HEK293 (cell line): ENCODE data around the gene ZSCAN20.

ENCODE experiments used
- CTCF ChIA-PET: fragments of 350-600 bp; formaldehyde crosslinking; extraction: SDS; loops from one replicate; lab custom pipeline; 2021; ENCODE audit warnings: antibody characterized with exemption; lab: Yijun Ruan, JAX
- POLR2A ChIA-PET: fragments of 300-600 bp; formaldehyde crosslinking; extraction: SDS; loops from one replicate; lab custom pipeline; 2020; ENCODE audit warnings: antibody characterized with exemption, inconsistent platforms; lab: Yijun Ruan, JAX
- H3K27ac ChIP-seq: fragments of 200-500 bp; sonication (Bioruptor generic); 2 replicates; pipeline ENCODE4 v1.5.1; 2014; ENCODE audit warnings: low read depth, low read length, control low read depth, inconsistent platforms; ENCODE audit errors: extremely low read depth
- H3K36me3 ChIP-seq, 2 experiments: fragments of 200-500 bp in 1 of 2; sonication (Bioruptor generic) in 1 of 2; 1 replicate in 1 of 2; 2 replicates in 1 of 2; pipeline ENCODE4 v1.5.1; 2014 to 2017; ENCODE audit warnings: inconsistent platforms in 2 of 2, low read length in 2 of 2; ENCODE audit not compliant: control insufficient read depth in 2 of 2, insufficient read depth in 1 of 2
- H3K4me1 ChIP-seq: fragments of 200-500 bp; sonication (Bioruptor generic); 2 replicates; pipeline ENCODE4 v1.5.1; 2014; ENCODE audit warnings: mild to moderate bottlenecking, low read length, inconsistent platforms; ENCODE audit not compliant: control insufficient read depth, insufficient read depth
- H3K4me3 ChIP-seq: 2 replicates; pipeline ENCODE4 v1.5.1; 2011; ENCODE audit warnings: low read depth, mild to moderate bottlenecking, control low read depth, low read length, moderate library complexity
- H3K9me3 ChIP-seq: fragments of 200-500 bp; sonication (Bioruptor generic); 2 replicates; pipeline ENCODE4 v1.5.1; 2014; ENCODE audit warnings: low read depth, low read length, inconsistent platforms; ENCODE audit not compliant: control insufficient read depth, insufficient read depth
- ATF2 ChIP-seq: fragments of 450-650 bp; formaldehyde crosslinking; IDR thresholded peaks from 2 replicates; pipeline ENCODE4 v1.5.1; 2016; ENCODE audit warnings: missing biosample characterization, missing genetic modification characterization, low read depth
- EGR2 ChIP-seq: fragments of 450-650 bp; formaldehyde crosslinking; IDR thresholded peaks from 2 replicates; pipeline ENCODE4 v1.5.1; 2016; ENCODE audit warnings: low read depth, missing biosample characterization, missing genetic modification characterization
- INSM2 ChIP-seq: fragments of 450-650 bp; formaldehyde crosslinking; IDR thresholded peaks from 2 replicates; pipeline ENCODE4 v1.5.1; 2016; ENCODE audit warnings: missing biosample characterization, missing genetic modification characterization
- PATZ1 ChIP-seq: fragments of 450-650 bp; formaldehyde crosslinking; IDR thresholded peaks from 2 replicates; pipeline ENCODE4 v1.5.1; 2016; ENCODE audit warnings: missing biosample characterization, missing genetic modification characterization
- PBX3 ChIP-seq: sonication (generic); formaldehyde crosslinking; IDR thresholded peaks from 2 replicates; pipeline ENCODE4 v1.8.1; 2022; ENCODE audit warnings: mild to moderate bottlenecking, moderate library complexity, missing genetic modification reagents
- SP7 ChIP-seq: fragments of 450-650 bp; formaldehyde crosslinking; IDR thresholded peaks from 2 replicates; pipeline ENCODE4 v1.5.1; 2016; ENCODE audit warnings: missing biosample characterization, missing genetic modification characterization
- WT1 ChIP-seq: fragments of 450-650 bp; formaldehyde crosslinking; IDR thresholded peaks from 2 replicates; pipeline ENCODE4 v1.5.1; 2016; ENCODE audit warnings: missing biosample characterization, missing genetic modification characterization
- ZBTB20 ChIP-seq: fragments of 450-650 bp; formaldehyde crosslinking; IDR thresholded peaks from 2 replicates; pipeline ENCODE4 v1.5.1; 2016; ENCODE audit warnings: missing biosample characterization, missing genetic modification characterization
- ZBTB21 ChIP-seq: fragments of 450-650 bp; formaldehyde crosslinking; IDR thresholded peaks from 2 replicates; pipeline ENCODE4 v1.5.1; 2017; ENCODE audit warnings: missing biosample characterization, missing genetic modification characterization
- ZBTB8A ChIP-seq: fragments of 450-650 bp; formaldehyde crosslinking; IDR thresholded peaks from 2 replicates; pipeline ENCODE4 v1.5.1; 2016; ENCODE audit warnings: missing biosample characterization, missing genetic modification characterization
- ZNF155 ChIP-seq: fragments of 450-650 bp; formaldehyde crosslinking; IDR thresholded peaks from 2 replicates; pipeline ENCODE4 v1.5.1; 2016; ENCODE audit warnings: missing biosample characterization, missing genetic modification characterization
- ZNF157 ChIP-seq: fragments of 450-650 bp; formaldehyde crosslinking; IDR thresholded peaks from 2 replicates; pipeline ENCODE4 v1.5.1; 2016; ENCODE audit warnings: missing biosample characterization, missing genetic modification characterization
- ZNF248 ChIP-seq: fragments of 450-650 bp; formaldehyde crosslinking; IDR thresholded peaks from 2 replicates; pipeline ENCODE4 v1.5.1; 2017; ENCODE audit warnings: missing biosample characterization, missing genetic modification characterization
- ZNF280D ChIP-seq: fragments of 450-650 bp; formaldehyde crosslinking; IDR thresholded peaks from 2 replicates; pipeline ENCODE4 v1.5.1; 2016; ENCODE audit warnings: missing biosample characterization, missing genetic modification characterization
- ZNF398 ChIP-seq: fragments of 450-650 bp; formaldehyde crosslinking; IDR thresholded peaks from 2 replicates; pipeline ENCODE4 v1.5.1; 2017; ENCODE audit warnings: missing biosample characterization, missing genetic modification characterization
- ZNF501 ChIP-seq: fragments of 450-650 bp; formaldehyde crosslinking; IDR thresholded peaks from 2 replicates; pipeline ENCODE4 v1.5.1; 2016; ENCODE audit warnings: missing biosample characterization, missing genetic modification characterization
- ZNF561 ChIP-seq: fragments of 450-650 bp; IDR thresholded peaks from 2 replicates; pipeline ENCODE4 v1.5.1; 2018; ENCODE audit warnings: missing biosample characterization, missing genetic modification characterization, borderline replicate concordance
- ZNF585B ChIP-seq: fragments of 450-650 bp; formaldehyde crosslinking; IDR thresholded peaks from 2 replicates; pipeline ENCODE4 v1.5.1; 2016; ENCODE audit warnings: missing biosample characterization, missing genetic modification characterization
- ZNF624 ChIP-seq: fragments of 450-650 bp; formaldehyde crosslinking; IDR thresholded peaks from 2 replicates; pipeline ENCODE4 v1.5.1; 2017; ENCODE audit warnings: missing biosample characterization, missing genetic modification characterization
- ZNF654 ChIP-seq: fragments of 450-650 bp; formaldehyde crosslinking; IDR thresholded peaks from 2 replicates; pipeline ENCODE4 v1.5.1; 2016; ENCODE audit warnings: low read depth, missing biosample characterization, missing genetic modification characterization
- ZNF660 ChIP-seq: fragments of 450-650 bp; IDR thresholded peaks from 2 replicates; pipeline ENCODE4 v1.5.1; 2018; ENCODE audit warnings: missing biosample characterization, mild to moderate bottlenecking, missing genetic modification characterization
- ZNF664 ChIP-seq: fragments of 450-650 bp; formaldehyde crosslinking; IDR thresholded peaks from 2 replicates; pipeline ENCODE4 v1.5.1; 2016; ENCODE audit warnings: missing biosample characterization, missing genetic modification characterization
- ZNF791 ChIP-seq: fragments of 450-650 bp; formaldehyde crosslinking; IDR thresholded peaks from 2 replicates; pipeline ENCODE4 v1.5.1; 2016; ENCODE audit warnings: missing biosample characterization, missing genetic modification characterization
- ZNF843 ChIP-seq: fragments of 450-650 bp; formaldehyde crosslinking; IDR thresholded peaks from 2 replicates; pipeline ENCODE4 v1.5.1; 2016; ENCODE audit warnings: missing biosample characterization, missing genetic modification characterization
- ZSCAN16 ChIP-seq: fragments of 450-650 bp; formaldehyde crosslinking; IDR thresholded peaks from 2 replicates; pipeline ENCODE4 v1.5.1; 2016; ENCODE audit warnings: missing biosample characterization, missing genetic modification characterization

The ZSCAN20 gene

GRCh38 chr1:33434363-33434750, 38.1 kb upstream of the ZSCAN20 start:
- CTCF ChIA-PET = no interaction called here
- Histone ChIP-seq H3K4me3 (no peak overlapping the region), H3K4me1 (peaks cover 12% of the 10 kb centered on the region), H3K27ac (no peak overlapping the region), H3K9me3 (no peaks in the 10 kb centered on the region), H3K36me3 (no peaks in the 10 kb centered on the region)
- POLR2A ChIA-PET = no interaction called here
- TF ChIP-seq ZNF280D (tag by site-specific recombination) (no peak), ZNF654 (no peak), PATZ1 (no peak), ZNF155 (tag by site-specific recombination) (no peak), ZSCAN16 (no peak), ZNF501 (tag by site-specific recombination) (no peak), ZNF585B (tag by site-specific recombination) (no peak), ZNF791 (tag by site-specific recombination) (no peak), ZBTB21 (tag by site-specific recombination) (no peak), ZNF843 (tag by site-specific recombination) (no peak)

GRCh38 chr1:33435096-33435820, 37.2 kb upstream of the ZSCAN20 start:
- Histone ChIP-seq H3K36me3 (no peaks in the 10 kb centered on the region), H3K4me1 (peaks cover 12% of the 10 kb centered on the region), H3K27ac (no peak overlapping the region), H3K9me3 (no peaks in the 10 kb centered on the region), H3K4me3 (no peak overlapping the region)
- POLR2A ChIA-PET = no interaction called here
- CTCF ChIA-PET = no interaction called here
- TF ChIP-seq INSM2 = no peak
- no peak for TF ChIP-seq ZNF157 (tag by site-specific recombination)
- no peak for TF ChIP-seq ZNF561 (tag by site-specific recombination)
- peak; percentile 25; the same call in 1 of the 2 replicates for TF ChIP-seq ZNF398 (tag by site-specific recombination)
- TF ChIP-seq WT1 = 0 out of 2 replicates have a peak, but pooled peaks have one; percentile 20
- TF ChIP-seq ZNF664 (tag by site-specific recombination) = no peak
- no peak for TF ChIP-seq ATF2 (tag by site-specific recombination)
- TF ChIP-seq SP7 (tag by site-specific recombination) = 0 out of 2 replicates have a peak, but pooled peaks have one; percentile 18
- TF ChIP-seq ZBTB8A (tag by site-specific recombination) = no peak
- TF ChIP-seq ZNF248 (tag by site-specific recombination) = no peak
- 0 out of 2 replicates have a peak, but pooled peaks have one; percentile 18 for TF ChIP-seq EGR2 (tag by site-specific recombination)
- TF ChIP-seq ZNF624 (tag by site-specific recombination) = no peak
- TF ChIP-seq ZNF660 = 0 out of 2 replicates have a peak, but pooled peaks have one; percentile 26
- 0 out of 2 replicates have a peak, but pooled peaks have one; percentile 31 for TF ChIP-seq ZBTB20 (tag by site-specific recombination)
- no peak for TF ChIP-seq PBX3 (CRISPR knock-in tag)
